ENCODE measurements around the gene SGTA. TPM values are rescaled to one million over a fixed set of nuclear protein-coding genes. Genes with fewer than 3 reads are reported as not detected.

Gene SGTA
- polyA plus RNA-seq, 4 donors: 38.2 to 79.5 (median 69.7) TPM

Other genes starting within 250 kb of the SGTA start
- 1 to 10 TPM in 2 of 4 donors, under 1 TPM in 1, not detected in 1; 0.99 to 3.5 (median 2.6) TPM for gene GNG7, start 80.6 kb downstream of the SGTA start, polyA plus RNA-seq
- gene DIRAS1, start 61.9 kb downstream of the SGTA start, polyA plus RNA-seq: 1 to 10 TPM in 2 of 4 donors, under 1 TPM in 1, not detected in 1; 0.25 to 3.0 (median 1.6) TPM
- 10 to 100 TPM; 10.7 to 39.1 (median 15.1) TPM for gene SLC39A3, start 43.3 kb downstream of the SGTA start, polyA plus RNA-seq
- 10 to 100 TPM; 36.6 to 86.3 (median 78.1) TPM for gene THOP1, start 2.2 kb upstream of the SGTA start, polyA plus RNA-seq
- gene ZNF554, start 36.6 kb upstream of the SGTA start, polyA plus RNA-seq: 1 to 10 TPM; 2.0 to 6.7 (median 4.5) TPM
- gene ZNF555, start 58.2 kb upstream of the SGTA start, polyA plus RNA-seq: 1 to 10 TPM; 1.5 to 4.0 (median 1.9) TPM
- gene ZNF556, start 84.1 kb upstream of the SGTA start, polyA plus RNA-seq: under 1 TPM in 2 of 4 donors, not detected in 2; 0.03 to 0.22 TPM
- 10 to 100 TPM in 3 of 4 donors, 1 to 10 TPM in 1; 4.5 to 19.2 (median 15.2) TPM for gene ZNF57, start 117.7 kb upstream of the SGTA start, polyA plus RNA-seq
- gene ZNF77, start 161.7 kb upstream of the SGTA start, polyA plus RNA-seq: 1 to 10 TPM; 1.1 to 7.8 (median 1.9) TPM
- under 1 TPM in 2 of 4 donors, not detected in 2; 0.75 to 1.00 TPM for gene TLE6, start 194.3 kb upstream of the SGTA start, polyA plus RNA-seq
- gene TLE2, start 246.0 kb upstream of the SGTA start, polyA plus RNA-seq: 10 to 100 TPM in 2 of 4 donors, 1 to 10 TPM in 2; 3.8 to 66.0 (median 12.3) TPM